Activated CD4-positive, alpha-beta T cell treated with anti-CD3 and anti-CD28 coated beads for 1 hour (primary cell): ENCODE data around the gene UBE2S.
A peak's percentile ranks its signal among the peaks of the same experiment; 100 is the strongest.
"Not testable (repeated sequence)": the region's sequence is repeated elsewhere in the genome, so short reads cannot be mapped to it uniquely, and the experiment has no call there.

ENCODE experiments used
- DNase-seq: peaks from one replicate; pipeline ENCODE4 v3.0.0-alpha.2; 2020

The UBE2S gene

GRCh38 chr19:55407550-55407799 lies at the start of gene UBE2S:
TSS of gene UBE2S (minus strand) at chr19:55407788. CDS start at chr19:55407589, 199 bp downstream.
- DNase-seq, result not testable (repeated sequence)

- DNase-seq, result no peak
Measured at GRCh38 chr19:55456347-55456746, 48.8 kb upstream of the UBE2S start.

GRCh38 chr19:55455576-55456235 lies 48.1 kb upstream of the UBE2S start:
- no peak for DNase-seq

GRCh38 chr19:55454787-55455243 lies 47.2 kb upstream of the UBE2S start:
- DNase-seq, result peak; percentile 31

- no peak for DNase-seq
Measured at GRCh38 chr19:55453511-55454260, 46.1 kb upstream of the UBE2S start.

GRCh38 chr19:55452749-55453346 lies 45.3 kb upstream of the UBE2S start:
- DNase-seq, result no peak

GRCh38 chr19:55451965-55452748 lies 44.6 kb upstream of the UBE2S start:
- no peak for DNase-seq

- no peak for DNase-seq
Measured at GRCh38 chr19:55451163-55451964, 43.8 kb upstream of the UBE2S start.

- no peak for DNase-seq
Measured at GRCh38 chr19:55449469-55449868, 41.9 kb upstream of the UBE2S start.

- not testable (repeated sequence) for DNase-seq
Measured at GRCh38 chr19:55448175-55448490, 40.5 kb upstream of the UBE2S start.

GRCh38 chr19:55447421-55448174 lies 40.0 kb upstream of the UBE2S start:
- DNase-seq, result no peak

- no peak for DNase-seq
Measured at GRCh38 chr19:55446060-55446459, 38.5 kb upstream of the UBE2S start.

- no peak for DNase-seq
Measured at GRCh38 chr19:55444646-55445045, 37.1 kb upstream of the UBE2S start.

- DNase-seq, result no peak
Measured at GRCh38 chr19:55443824-55444480, 36.4 kb upstream of the UBE2S start.

GRCh38 chr19:55443045-55443823 lies 35.6 kb upstream of the UBE2S start, which contains the start of gene SHISA7:
TSS of gene SHISA7 (minus strand) at chr19:55443300. CDS start at chr19:55442863, 437 bp downstream.
- DNase-seq, result no peak

GRCh38 chr19:55442372-55442961 lies 34.9 kb upstream of the UBE2S start:
- no peak for DNase-seq

GRCh38 chr19:55441692-55442321 lies 34.2 kb upstream of the UBE2S start:
- DNase-seq, result no peak

- DNase-seq, result no peak
Measured at GRCh38 chr19:55441319-55441691, 33.7 kb upstream of the UBE2S start.

- DNase-seq, result no peak
Measured at GRCh38 chr19:55440411-55441105, 33.0 kb upstream of the UBE2S start.
